CD1c-positive myeloid dendritic cell (primary cell): ENCODE results near the gene DOCK3.
"Not testable (repeated sequence)": the region's sequence is repeated elsewhere in the genome, so short reads cannot be mapped to it uniquely, and the experiment has no call there.

Source experiments
- DNase-seq: peaks from one replicate; pipeline ENCODE4 v3.0.0-alpha.2; 2016; ENCODE audit errors: extremely low spot score

The DOCK3 gene

DNA sequence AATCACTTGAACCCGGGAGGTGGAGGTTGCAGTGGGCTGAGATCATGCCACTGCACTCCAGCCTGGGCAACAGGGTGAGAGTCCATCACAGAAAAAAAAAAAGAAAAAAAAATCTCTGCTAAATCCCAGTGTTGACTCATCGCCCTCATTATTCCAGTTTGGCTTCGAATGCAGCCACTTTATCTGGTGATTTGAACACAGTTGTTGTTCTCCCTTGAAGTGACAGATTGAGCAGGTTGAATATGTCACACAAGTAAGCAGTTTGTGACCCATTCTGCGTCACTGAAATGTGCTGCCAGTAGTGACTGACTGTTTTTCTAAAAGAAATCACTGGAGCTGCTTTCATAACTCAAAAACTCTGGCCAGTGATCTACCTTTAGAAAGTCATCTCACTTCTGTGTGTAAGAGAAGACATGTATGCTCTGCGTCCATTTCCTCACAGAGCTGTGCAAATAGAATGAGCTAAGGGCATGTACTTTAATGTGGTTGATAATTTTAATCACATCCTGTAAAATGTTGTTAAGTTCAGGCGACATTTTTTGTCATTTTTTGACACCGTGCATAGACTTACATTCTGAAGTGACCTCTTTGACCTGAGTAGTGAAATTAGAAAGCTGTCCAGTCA lies 12.5 kb downstream of the DOCK3 start:
- no peak for DNase-seq

DNA sequence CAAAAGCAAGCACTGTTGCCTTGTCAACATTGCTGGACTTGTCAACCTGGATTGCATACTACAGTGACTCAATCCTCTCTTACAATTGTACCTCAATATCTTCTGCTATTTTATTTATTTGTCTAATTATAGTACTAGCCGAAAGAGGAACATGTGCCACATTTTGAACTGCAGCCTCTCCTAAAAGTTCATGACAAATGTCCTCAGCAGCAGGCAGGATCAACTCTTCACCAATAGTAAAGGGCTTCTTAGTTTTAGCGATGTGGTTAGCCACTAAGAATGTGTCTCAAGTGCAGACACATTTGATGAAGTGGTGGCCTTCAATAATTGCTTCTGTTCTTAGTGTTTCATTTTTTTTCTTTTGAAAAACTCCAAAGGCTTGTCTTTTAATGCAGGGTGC lies 13.2 kb downstream of the DOCK3 start:
- DNase-seq = no peak

DNA sequence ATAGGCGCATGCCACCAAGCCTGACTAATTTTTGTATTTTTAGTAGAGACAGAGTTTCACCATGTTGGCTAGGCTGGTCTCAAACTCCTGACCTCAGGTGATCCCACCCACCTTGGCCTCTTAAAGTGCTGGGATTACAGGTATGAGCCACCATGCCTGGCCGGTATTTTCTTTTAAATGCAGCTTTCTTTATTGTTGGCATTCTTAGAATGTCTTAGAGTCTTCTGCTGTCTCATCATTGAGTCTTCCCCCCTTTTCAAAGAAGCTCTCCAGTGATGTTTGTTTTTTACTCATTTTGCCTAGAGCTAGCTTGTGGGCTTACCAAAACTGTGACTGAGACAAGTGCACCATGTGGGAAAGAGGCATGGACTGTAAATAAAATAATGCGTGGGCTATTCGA lies 13.9 kb downstream of the DOCK3 start:
- DNase-seq = not testable (repeated sequence)

DNA sequence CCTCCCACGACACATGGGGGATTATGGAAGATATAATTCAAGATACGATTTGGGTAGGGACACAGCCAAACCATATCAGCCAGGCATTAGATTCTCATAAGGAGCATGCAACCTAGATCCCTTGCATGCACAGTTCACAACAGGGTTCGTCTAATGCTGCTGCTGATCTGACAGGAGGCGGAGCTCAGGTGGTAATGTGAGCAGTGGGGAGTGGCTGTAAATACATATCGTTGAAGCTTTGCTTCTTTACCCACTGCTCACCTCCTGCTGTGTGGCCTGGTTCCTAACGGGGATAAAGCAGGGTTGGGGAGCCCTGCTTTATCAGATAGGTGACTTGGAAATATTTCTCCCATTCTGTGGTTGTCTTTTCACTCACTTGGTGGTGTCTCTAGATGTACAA lies 14.8 kb downstream of the DOCK3 start:
- DNase-seq = no peak

DNA sequence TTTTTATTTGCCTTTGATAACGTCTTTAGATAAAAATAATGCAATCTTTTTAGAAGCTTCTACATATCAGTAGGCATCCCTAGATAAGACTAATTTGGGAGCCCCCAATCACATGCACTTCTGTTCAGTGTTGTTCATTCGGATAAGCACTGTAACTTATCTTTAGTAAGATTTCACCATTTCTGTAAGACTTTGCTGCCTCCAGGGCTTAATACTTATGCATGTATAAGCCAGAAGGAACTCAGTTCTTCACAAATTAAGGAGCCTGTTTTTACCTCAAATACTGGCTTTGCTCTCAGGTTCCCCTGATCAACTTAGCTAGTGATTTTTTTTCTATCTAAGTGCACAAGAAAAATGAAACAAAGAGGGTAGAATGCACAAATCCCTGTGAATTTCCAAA lies 20.3 kb downstream of the DOCK3 start:
- DNase-seq = no peak

DNA sequence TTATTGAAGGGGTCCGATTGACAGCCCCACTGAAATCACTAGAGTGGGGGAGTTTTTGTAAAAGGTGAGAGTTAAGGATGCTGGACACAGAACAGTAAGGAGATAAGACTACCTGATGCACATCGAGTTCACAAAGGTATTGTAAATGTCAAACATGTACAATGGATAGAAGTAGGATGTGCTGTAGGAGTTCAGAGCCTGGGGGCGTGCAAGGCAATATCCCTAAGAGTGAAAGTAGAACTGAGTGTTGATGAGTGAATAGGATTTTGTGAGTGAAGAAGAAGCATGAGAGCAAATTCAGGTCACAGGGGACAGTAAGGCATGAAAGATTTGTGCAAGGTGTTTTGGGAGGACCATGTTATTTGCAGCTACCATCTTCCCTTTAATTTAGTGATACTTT lies 21.5 kb downstream of the DOCK3 start:
- no peak for DNase-seq

DNA sequence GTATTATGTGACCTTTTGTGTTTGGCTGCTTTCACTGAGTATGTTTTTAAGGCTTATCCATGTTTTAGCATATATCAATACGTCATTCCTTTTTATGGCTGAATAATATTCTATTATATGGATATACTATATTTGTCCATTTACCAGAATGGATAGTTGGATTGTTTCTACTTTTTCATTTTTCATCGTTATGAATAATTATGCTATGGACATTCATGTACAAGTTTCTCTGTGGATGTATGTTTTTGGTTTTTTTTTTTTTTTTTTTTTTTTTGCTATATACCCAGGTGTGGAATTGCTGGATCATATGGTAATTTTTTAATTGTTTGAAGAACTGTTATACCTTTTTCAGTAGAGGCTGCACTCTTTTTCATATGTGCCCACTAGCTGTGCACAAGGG lies 23.5 kb downstream of the DOCK3 start:
- no peak for DNase-seq

DNA sequence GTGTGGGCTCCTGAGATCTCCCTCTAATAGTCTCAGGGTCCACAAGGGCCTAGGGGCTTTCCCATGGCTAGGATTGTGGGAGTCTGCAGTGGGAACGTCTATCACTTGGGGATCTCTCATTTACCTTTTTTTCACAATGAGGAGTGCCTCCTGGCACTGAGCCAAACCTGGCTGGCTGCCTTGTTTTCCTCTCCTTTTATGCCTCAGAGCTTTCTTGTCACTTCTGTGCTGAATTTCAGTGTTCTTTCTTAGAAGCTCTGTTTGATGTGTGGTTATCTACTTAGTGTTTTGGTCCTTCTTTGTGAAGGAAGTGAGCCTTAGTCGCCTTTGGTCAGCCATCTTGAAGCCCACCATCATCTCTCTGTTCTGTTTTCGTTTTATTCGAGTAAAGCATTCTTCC lies 33.9 kb downstream of the DOCK3 start:
- DNase-seq = no peak

DNA sequence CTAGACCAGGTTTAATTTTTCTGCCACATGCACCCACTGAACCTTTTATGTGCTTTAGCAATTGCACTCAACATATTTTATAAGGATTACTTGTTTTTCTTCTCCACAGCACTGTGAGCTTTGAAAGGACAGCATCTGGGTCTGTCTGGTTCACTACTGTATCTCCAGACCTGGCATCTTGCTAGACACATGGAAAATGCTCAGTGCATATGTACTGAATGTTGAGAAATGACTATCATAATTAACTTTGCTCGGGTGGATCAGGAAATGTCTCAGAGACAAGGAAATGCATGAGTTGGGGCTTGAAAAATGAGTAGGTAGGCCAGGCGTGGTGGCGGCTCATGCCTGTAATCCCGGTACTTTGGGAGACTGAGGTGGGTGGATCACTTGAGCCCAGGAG lies 40.2 kb downstream of the DOCK3 start:
- DNase-seq = no peak

DNA sequence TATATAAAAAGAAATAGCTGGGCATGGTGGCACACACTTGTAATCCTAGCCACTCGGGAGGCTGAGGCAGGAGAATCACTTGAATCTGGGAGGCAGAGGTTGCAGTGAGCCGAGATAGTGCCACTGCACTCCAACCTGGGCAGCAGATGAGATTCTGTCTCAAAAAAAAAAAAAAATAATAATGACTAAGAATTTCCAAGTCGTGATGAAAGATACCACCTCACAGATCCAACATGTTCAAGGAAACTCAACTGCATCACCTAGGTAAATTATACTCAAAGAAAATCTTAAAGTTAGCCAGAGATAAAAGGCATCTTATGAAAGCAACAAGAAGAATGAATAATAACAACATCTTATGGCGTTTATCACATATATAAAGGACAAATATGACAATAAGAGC lies 50.1 kb downstream of the DOCK3 start:
- DNase-seq = no peak

DNA sequence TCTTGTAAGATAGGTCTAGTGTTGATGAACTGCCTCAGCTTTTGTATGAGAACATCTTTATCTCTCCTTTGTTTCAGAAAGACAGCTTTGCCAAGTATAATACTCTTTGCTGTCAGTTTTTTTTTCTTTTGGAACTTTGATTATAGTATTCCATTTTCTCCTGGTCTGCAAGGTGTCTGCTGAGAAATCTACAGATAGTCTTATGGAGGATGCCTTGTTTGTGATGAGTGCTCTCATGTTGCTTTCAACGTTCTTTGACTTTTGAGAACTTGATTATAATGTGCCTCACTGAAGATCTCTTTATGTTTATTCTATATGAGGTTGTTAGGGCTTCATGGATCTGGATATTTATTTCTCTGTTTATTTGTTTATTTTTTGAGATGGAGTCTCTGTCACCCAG lies 60.3 kb downstream of the DOCK3 start:
- DNase-seq = no peak

DNA sequence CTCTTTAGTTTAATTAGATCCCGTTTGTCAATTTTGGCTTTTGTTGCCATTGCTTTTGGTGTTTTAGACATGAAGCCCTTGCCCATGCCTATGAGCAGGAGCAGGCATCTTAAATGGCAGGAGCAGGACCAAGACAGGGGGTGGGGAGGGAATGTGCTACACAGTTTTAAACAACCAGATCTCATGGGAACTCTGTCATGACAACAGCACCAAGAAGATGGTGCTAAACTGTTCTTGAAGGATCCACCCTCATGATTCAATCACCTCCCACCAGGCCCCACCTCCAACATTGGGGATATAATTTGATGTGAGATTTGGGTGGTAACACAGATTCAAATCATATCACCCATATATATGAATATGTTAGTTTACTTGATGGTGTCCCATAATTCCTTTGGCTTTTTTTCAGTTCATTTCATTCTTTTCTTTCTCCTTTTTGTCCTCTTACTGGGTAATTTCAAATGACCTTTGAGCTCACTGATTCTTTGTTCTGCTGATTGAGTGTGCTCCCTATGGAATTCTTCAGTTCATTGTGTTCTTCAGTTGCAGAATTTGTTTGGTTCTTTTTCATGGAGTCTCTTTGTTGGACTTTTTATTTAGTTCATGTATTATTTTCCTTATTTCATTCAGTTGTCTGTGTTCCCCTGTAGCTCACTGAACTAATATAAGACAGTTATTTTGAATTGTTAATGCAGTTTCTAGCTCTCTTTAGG lies 62.6 kb downstream of the DOCK3 start:
- DNase-seq = no peak

DNA sequence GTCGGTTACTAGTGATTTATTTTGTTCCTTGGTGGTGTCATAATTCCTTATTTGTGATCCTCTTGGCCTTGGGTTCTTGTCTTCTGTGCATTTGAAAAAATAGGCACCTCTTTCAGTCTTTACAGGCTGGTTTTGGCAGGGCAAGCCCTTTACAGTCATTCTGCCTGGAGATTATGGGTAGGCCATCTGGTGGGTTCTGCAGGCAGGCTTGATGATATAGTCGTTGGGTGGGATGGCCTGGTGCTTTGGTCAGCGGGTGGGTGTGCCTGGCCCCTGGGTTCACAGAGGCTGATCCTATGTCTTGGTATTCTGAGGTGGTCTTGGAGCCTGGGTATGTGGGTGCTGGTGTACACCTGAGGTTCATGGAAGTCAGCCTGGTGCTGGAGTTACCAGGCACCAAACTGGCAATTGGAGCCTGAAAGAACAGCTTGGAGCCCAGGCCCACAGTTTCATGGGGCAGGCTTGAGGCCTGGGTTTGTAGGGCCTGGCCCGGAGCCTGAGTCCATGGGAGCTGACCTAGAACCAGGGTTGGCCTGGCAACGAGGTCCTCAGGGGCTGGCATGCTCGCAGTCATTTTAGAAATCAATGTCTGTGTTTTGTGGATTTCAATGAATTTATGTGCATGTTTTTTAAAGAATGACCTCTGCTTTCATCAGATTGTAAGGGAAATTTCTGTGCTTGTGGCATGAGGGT lies 63.3 kb downstream of the DOCK3 start:
- no peak for DNase-seq

DNA sequence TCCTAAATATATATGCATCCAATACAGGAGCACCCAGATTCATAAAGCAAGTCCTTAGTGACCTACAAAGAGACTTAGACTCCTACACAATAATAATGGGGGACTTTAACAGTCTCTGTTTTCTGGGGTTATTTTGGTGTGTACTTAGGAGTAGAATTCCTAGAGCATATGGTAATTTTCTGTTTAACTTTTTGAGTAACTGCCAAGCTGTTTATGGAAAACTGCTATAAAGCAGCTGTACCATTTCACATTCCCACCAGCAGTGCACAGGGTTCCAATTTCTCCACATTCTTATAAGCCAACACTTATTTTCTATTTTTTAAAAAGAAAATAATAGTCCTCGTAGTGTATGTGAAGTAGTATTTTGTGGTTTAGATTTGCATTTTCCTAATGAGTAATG lies 68.9 kb downstream of the DOCK3 start:
- DNase-seq = no peak

DNA sequence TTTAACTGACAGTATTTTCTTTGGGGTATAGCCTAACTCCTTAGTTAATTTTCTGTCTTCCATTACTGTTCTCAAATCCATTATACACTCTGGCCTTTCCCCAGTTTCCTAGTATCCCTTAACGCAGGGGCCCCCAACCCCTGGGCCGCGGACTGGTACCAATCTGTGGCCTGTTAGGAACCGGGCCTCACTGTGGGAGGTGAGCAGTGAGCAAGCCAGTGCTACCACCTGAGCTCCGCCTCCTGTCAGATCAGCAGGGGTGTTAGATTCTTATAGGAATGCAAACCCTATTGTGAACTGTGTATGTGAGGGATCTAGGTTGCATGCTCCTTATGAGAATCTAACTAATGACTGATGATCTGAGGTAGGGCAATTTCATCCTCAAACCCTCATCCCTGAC lies 75.1 kb downstream of the DOCK3 start:
- no peak for DNase-seq

DNA sequence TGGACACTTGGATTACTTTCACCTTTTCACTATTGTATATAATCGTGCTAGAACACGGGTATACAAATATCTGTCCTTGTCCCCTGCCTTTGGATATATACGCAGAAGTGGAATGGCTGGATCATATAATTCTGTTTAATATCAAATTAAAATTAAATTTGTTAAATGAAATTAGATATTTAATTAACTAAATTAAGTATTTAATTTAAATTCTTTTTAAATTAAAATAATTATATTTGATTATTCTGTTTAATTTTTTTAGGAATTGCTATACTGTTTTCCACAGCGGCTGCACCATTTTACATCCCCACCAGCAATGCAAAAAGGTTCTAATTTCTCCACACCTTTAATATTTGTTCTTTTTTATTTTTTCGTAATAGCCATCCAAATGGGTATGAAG lies 84.3 kb downstream of the DOCK3 start:
- DNase-seq = no peak

DNA sequence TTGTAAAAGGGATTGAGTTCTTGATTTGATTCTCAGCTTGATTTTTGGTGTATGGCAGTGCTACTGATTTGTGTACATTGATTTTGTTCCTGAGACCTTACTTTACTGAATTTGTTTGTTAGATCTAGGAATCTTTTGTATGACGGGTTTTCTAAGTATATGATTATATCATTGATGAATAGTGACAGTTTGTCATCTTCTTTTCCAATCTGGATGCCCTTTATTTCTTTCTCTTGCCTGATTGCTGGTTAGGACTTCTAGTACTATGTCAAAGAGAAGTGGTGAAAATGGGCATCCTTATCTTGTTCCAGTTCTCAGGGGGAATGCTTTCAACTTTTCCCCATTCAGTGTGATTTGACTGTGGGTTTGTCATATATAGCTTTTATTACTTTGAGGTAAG lies 103.0 kb downstream of the DOCK3 start:
- DNase-seq = no peak

DNA sequence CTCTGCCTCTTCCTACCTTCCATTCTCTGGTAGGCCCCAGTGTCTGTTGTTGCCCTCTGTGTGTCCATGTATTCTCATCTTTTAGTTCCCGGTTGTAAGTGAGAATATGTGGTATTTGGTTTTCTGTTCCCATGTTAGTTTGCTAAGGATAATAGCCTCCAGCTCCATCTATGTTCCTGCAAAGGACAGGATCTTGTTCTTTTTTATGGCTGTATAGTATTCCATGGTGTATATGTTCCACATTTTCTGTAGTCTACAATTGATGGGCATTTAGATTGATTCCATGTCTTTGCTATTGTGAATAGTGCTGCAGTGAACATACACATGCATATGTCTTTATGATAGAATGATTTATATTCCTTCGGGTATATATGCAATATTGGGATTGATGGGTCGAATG lies 107.0 kb downstream of the DOCK3 start:
- DNase-seq = not testable (repeated sequence)

DNA sequence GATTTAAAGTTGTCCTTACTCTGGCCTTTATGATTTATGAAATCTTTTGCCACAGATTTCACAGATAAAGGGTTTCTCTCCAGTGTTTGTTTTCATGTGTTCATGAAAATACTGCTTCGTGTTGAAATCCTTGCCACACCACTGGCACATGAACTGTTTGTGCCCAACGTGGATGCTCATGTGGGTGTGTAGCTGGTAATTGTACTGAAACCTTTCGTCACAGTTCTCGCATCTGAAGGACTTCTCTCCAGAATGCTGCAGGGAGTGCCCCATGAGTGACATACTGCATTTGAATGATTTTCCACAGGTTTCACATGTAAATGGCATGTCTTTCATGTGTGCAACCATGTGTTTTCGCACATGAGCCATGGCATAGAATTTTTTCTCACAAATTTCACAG lies 111.9 kb downstream of the DOCK3 start:
- DNase-seq = no peak

DNA sequence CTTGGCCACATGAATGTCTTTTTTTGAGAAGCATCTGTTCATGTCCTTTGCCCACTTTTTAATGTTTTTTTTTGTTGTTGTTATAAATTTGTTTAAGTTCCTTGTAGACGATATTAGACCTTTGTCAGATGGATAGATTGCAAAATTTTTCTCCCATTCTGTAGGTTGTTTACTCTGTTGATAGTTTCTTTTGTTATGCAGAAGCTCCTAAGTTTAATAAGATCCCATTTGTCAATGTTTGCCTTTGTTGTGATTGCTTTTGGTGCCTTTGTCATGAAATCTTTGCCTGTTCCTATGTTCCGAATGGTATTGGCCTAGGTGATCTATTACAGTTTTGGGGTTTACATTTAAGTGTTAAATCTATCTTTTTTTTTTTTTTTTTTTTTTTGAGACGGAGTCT lies 116.2 kb downstream of the DOCK3 start:
- DNase-seq = not testable (repeated sequence)

DNA sequence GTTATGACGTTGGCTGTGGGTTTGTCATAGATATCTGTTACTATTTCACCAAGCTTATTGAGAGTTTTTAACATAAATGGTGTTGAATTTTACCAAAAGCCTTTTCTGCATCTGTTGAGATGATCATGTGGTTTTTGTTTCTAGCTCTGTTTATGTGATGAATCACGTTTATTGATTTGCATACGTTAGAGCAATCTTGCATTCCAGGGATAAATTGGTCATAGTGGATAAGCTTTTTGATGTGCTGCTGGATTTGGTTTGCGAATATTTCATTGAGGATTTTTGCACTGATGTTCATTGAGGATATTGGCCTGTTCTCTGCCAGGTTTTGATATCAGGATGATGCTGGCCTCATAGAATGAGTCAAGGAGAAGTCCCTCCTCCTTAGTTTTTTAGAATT lies 117.8 kb downstream of the DOCK3 start:
- no peak for DNase-seq

DNA sequence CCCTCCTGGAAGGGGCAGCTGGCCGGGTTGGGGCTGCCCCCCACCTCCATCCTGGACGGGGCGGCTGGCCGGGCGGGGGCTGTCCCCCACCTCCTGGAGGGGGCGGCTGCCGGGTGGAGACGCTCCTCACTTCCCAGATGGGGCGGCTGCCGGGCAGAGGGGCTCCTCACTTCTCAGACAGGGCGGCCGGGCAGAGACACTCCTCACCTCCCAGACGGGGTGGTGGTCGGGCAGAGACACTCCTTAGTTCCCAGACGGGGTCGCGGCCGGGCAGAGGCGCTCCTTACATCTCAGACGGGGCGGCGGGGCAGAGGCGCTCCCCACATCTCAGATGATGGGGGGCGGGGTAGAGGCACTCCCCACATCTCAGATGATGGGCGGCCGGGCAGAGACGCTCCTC lies 129.1 kb downstream of the DOCK3 start:
- not testable (repeated sequence) for DNase-seq

DNA sequence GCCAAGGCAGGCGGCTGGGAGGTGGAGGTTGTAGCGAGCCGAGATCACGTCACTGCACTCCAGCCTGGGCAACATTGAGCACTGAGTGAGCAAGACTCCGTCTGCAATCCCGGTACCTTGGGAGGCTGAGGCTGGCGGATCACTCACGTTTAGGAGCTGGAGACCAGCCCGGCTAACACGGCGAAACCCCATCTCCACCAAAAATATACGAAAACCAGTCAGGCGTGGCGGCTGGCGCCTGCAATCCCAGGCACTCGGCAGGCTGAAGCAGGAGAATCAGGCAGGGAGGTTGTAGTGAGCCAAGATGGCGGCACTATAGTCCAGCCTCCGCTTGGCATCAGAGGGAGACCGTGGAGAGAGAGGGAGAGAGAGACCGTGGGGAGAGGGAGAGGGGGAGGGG lies 129.6 kb downstream of the DOCK3 start:
- not testable (repeated sequence) for DNase-seq
